HEK293 (cell line): Measurements from ENCODE around the gene S100A13.

ENCODE experiments used
- CTCF ChIA-PET: fragments of 350-600 bp; formaldehyde crosslinking; extraction: SDS; loops from one replicate; lab custom pipeline; 2021; ENCODE audit warnings: antibody characterized with exemption; lab: Yijun Ruan, JAX
- POLR2A ChIA-PET: fragments of 300-600 bp; formaldehyde crosslinking; extraction: SDS; loops from one replicate; lab custom pipeline; 2020; ENCODE audit warnings: antibody characterized with exemption, inconsistent platforms; lab: Yijun Ruan, JAX
- H3K27ac ChIP-seq: fragments of 200-500 bp; sonication (Bioruptor generic); 2 replicates; pipeline ENCODE4 v1.5.1; 2014; ENCODE audit warnings: low read depth, low read length, control low read depth, inconsistent platforms; ENCODE audit errors: extremely low read depth
- H3K36me3 ChIP-seq, 2 experiments: fragments of 200-500 bp in 1 of 2; sonication (Bioruptor generic) in 1 of 2; 1 replicate in 1 of 2; 2 replicates in 1 of 2; pipeline ENCODE4 v1.5.1; 2014 to 2017; ENCODE audit warnings: inconsistent platforms in 2 of 2, low read length in 2 of 2; ENCODE audit not compliant: control insufficient read depth in 2 of 2, insufficient read depth in 1 of 2
- H3K4me1 ChIP-seq: fragments of 200-500 bp; sonication (Bioruptor generic); 2 replicates; pipeline ENCODE4 v1.5.1; 2014; ENCODE audit warnings: mild to moderate bottlenecking, low read length, inconsistent platforms; ENCODE audit not compliant: control insufficient read depth, insufficient read depth
- H3K4me3 ChIP-seq: 2 replicates; pipeline ENCODE4 v1.5.1; 2011; ENCODE audit warnings: low read depth, mild to moderate bottlenecking, control low read depth, low read length, moderate library complexity
- H3K9me3 ChIP-seq: fragments of 200-500 bp; sonication (Bioruptor generic); 2 replicates; pipeline ENCODE4 v1.5.1; 2014; ENCODE audit warnings: low read depth, low read length, inconsistent platforms; ENCODE audit not compliant: control insufficient read depth, insufficient read depth
- EGR2 ChIP-seq: fragments of 450-650 bp; formaldehyde crosslinking; IDR thresholded peaks from 2 replicates; pipeline ENCODE4 v1.5.1; 2016; ENCODE audit warnings: low read depth, missing biosample characterization, missing genetic modification characterization
- GFI1B ChIP-seq: fragments of 450-650 bp; formaldehyde crosslinking; IDR thresholded peaks from 2 replicates; pipeline ENCODE4 v1.5.1; 2016; ENCODE audit warnings: missing biosample characterization, missing genetic modification characterization
- HOXD13 ChIP-seq: sonication (generic); formaldehyde crosslinking; IDR thresholded peaks from 2 replicates; pipeline ENCODE4 v1.8.0; 2022; ENCODE audit warnings: missing genetic modification reagents, borderline replicate concordance
- KLF1 ChIP-seq: fragments of 450-650 bp; formaldehyde crosslinking; IDR thresholded peaks from 2 replicates; pipeline ENCODE4 v1.5.1; 2016; ENCODE audit warnings: missing biosample characterization, missing genetic modification characterization
- KLF16 ChIP-seq: fragments of 450-650 bp; formaldehyde crosslinking; IDR thresholded peaks from 2 replicates; pipeline ENCODE4 v1.5.1; 2017; ENCODE audit warnings: missing biosample characterization, missing genetic modification characterization
- PRDM1 ChIP-seq: fragments of 450-650 bp; formaldehyde crosslinking; IDR thresholded peaks from 2 replicates; pipeline ENCODE4; 2016; ENCODE audit warnings: missing biosample characterization, missing genetic modification characterization
- YY1 ChIP-seq: fragments of 450-650 bp; formaldehyde crosslinking; IDR thresholded peaks from 2 replicates; pipeline ENCODE4 v1.5.1; 2018; ENCODE audit warnings: missing biosample characterization, missing genetic modification characterization
- ZFHX2 ChIP-seq: fragments of 450-650 bp; formaldehyde crosslinking; conservative IDR thresholded peaks from 2 replicates; pipeline ENCODE4 v1.5.1; 2016; ENCODE audit warnings: missing biosample characterization, missing genetic modification characterization
- ZFP41 ChIP-seq: fragments of 450-650 bp; formaldehyde crosslinking; IDR thresholded peaks from 2 replicates; pipeline ENCODE4 v1.5.1; 2016; ENCODE audit warnings: missing biosample characterization, missing genetic modification characterization, borderline replicate concordance
- ZNF112 ChIP-seq: fragments of 450-650 bp; formaldehyde crosslinking; IDR thresholded peaks from 2 replicates; pipeline ENCODE4 v1.5.0; 2017; ENCODE audit warnings: missing biosample characterization, missing genetic modification characterization
- ZNF121 ChIP-seq: fragments of 450-650 bp; formaldehyde crosslinking; IDR thresholded peaks from 2 replicates; pipeline ENCODE4 v1.5.1; 2016; ENCODE audit warnings: missing biosample characterization, missing genetic modification characterization
- ZNF132 ChIP-seq: fragments of 450-650 bp; formaldehyde crosslinking; IDR thresholded peaks from 2 replicates; pipeline ENCODE4 v1.5.1; 2017; ENCODE audit warnings: missing biosample characterization, missing genetic modification characterization, borderline replicate concordance
- ZNF341 ChIP-seq: fragments of 450-650 bp; formaldehyde crosslinking; IDR thresholded peaks from 2 replicates; pipeline ENCODE4; 2016; ENCODE audit warnings: low read depth, missing biosample characterization, missing genetic modification characterization
- ZNF350 ChIP-seq: fragments of 450-650 bp; formaldehyde crosslinking; IDR thresholded peaks from 2 replicates; pipeline ENCODE4 v1.5.0; 2017; ENCODE audit warnings: missing biosample characterization, mild to moderate bottlenecking, missing genetic modification characterization
- ZNF600 ChIP-seq: fragments of 450-650 bp; formaldehyde crosslinking; IDR thresholded peaks from 2 replicates; pipeline ENCODE4 v1.5.1; 2016; ENCODE audit warnings: missing biosample characterization, missing genetic modification characterization
- ZNF626 ChIP-seq: fragments of 450-650 bp; sonication (Bioruptor Pico); formaldehyde crosslinking; IDR thresholded peaks from 2 replicates; pipeline ENCODE4 v1.5.1; 2018; ENCODE audit warnings: missing biosample characterization, missing genetic modification characterization, inconsistent platforms
- ZNF707 ChIP-seq: fragments of 450-650 bp; formaldehyde crosslinking; IDR thresholded peaks from 2 replicates; pipeline ENCODE4 v1.5.1; 2016; ENCODE audit warnings: missing biosample characterization, missing genetic modification characterization
- TF ChIP-seq, protein P1 (sequence below): fragments of 450-650 bp; formaldehyde crosslinking; IDR thresholded peaks from 2 replicates; pipeline ENCODE4 v1.5.1; 2016; ENCODE audit warnings: missing biosample characterization, missing genetic modification characterization
- TF ChIP-seq, protein P2 (sequence below): fragments of 450-650 bp; formaldehyde crosslinking; IDR thresholded peaks from 2 replicates; pipeline ENCODE4 v1.5.1; 2016; ENCODE audit warnings: missing biosample characterization, missing genetic modification characterization
- TF ChIP-seq, protein P3 (sequence below): fragments of 450-650 bp; formaldehyde crosslinking; IDR thresholded peaks from 2 replicates; pipeline ENCODE4; 2016; ENCODE audit warnings: missing biosample characterization, missing genetic modification characterization
- TF ChIP-seq, protein P4 (sequence below): fragments of 450-650 bp; formaldehyde crosslinking; optimal IDR thresholded peaks from 2 replicates; pipeline ENCODE3; 2016; ENCODE audit warnings: missing biosample characterization, mild to moderate bottlenecking, missing genetic modification characterization
- TF ChIP-seq, protein P5 (sequence below): fragments of 450-650 bp; formaldehyde crosslinking; IDR thresholded peaks from 2 replicates; pipeline ENCODE4 v1.5.1; 2017; ENCODE audit warnings: missing biosample characterization, missing genetic modification characterization
- TF ChIP-seq, protein P6 (sequence below): fragments of 450-650 bp; formaldehyde crosslinking; IDR thresholded peaks from 2 replicates; pipeline ENCODE4 v1.5.1; 2016; ENCODE audit warnings: missing biosample characterization, missing genetic modification characterization

Gene S100A13

DNA sequence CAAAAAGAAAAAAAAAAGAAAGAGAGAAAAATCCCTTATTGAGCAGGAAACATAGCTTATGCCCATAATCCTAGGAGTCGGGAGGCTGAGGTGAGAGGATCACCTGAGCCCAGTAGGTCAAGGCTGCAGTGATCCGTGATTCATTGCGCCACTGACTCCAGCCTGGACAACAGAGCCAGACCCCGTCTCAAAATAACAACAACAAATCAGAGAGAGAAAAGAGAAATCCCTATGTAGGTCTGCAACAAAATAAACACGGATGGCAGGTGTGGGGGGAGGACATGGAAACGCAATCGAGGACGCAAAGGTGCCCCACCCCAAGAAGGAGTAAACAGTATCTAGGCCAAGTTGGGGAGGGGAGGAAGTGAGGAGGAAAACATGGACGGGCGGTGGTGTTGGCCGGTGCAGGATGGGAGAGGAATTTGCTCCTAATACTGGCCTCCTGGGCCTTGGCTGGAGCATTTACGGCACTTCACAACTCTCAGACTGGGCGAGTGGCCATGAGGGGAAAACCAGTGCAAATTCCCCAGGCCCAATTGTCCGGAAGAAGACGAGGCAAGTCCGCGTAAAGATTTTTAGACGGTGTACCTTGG lies 6.0 kb upstream of the S100A13 start:
- H3K4me1 ChIP-seq: no peaks in the 10 kb centered on the region
- no peak overlapping the region for H3K4me3 ChIP-seq
- POLR2A ChIA-PET: interaction anchor here (0.5 to 2.5 kb wide), 35 partner anchors 10 to 368 kb away, joined by 3 to 34 read pairs (median 6); partner anchors contain the start of genes CREB3L4, ILF2, INTS3 and RPS27
- H3K9me3 ChIP-seq: no peaks in the 10 kb centered on the region
- H3K36me3 ChIP-seq: peaks cover 19 to 32% of the 10 kb centered on the region in 2 experiments
- CTCF ChIA-PET: interaction anchor here (0.6 to 2.1 kb wide), 8 partner anchors 8 to 354 kb away, joined by 3 to 9 read pairs (median 3); no protein-coding TSS in a partner anchor
- TF ChIP-seq ZNF600 (no peak), ZNF341 (tag by site-specific recombination) (no peak), ZNF350 (no peak), ZNF132 (tag by site-specific recombination) (no peak), ZNF626 (tag by site-specific recombination) (no peak), ZNF121 (tag by site-specific recombination) (peak; percentile 95), ZNF112 (tag by site-specific recombination) (no peak), KLF1 (tag by site-specific recombination) (peak; percentile 17; the same call in 1 of the 2 replicates), KLF16 (tag by site-specific recombination) (no peak), HOXD13 (CRISPR knock-in tag) (no peak)
- TF ChIP-seq, protein P1, sequence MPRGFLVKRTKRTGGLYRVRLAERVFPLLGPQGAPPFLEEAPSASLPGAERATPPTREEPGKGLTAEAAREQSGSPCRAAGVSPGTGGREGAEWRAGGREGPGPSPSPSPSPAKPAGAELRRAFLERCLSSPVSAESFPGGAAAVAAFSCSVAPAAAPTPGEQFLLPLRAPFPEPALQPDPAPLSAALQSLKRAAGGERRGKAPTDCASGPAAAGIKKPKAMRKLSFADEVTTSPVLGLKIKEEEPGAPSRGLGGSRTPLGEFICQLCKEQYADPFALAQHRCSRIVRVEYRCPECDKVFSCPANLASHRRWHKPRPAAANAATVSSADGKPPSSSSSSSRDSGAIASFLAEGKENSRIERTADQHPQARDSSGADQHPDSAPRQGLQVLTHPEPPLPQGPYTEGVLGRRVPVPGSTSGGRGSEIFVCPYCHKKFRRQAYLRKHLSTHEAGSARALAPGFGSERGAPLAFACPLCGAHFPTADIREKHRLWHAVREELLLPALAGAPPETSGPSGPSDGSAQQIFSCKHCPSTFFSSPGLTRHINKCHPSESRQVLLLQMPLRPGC: no peak
- TF ChIP-seq, protein P2, sequence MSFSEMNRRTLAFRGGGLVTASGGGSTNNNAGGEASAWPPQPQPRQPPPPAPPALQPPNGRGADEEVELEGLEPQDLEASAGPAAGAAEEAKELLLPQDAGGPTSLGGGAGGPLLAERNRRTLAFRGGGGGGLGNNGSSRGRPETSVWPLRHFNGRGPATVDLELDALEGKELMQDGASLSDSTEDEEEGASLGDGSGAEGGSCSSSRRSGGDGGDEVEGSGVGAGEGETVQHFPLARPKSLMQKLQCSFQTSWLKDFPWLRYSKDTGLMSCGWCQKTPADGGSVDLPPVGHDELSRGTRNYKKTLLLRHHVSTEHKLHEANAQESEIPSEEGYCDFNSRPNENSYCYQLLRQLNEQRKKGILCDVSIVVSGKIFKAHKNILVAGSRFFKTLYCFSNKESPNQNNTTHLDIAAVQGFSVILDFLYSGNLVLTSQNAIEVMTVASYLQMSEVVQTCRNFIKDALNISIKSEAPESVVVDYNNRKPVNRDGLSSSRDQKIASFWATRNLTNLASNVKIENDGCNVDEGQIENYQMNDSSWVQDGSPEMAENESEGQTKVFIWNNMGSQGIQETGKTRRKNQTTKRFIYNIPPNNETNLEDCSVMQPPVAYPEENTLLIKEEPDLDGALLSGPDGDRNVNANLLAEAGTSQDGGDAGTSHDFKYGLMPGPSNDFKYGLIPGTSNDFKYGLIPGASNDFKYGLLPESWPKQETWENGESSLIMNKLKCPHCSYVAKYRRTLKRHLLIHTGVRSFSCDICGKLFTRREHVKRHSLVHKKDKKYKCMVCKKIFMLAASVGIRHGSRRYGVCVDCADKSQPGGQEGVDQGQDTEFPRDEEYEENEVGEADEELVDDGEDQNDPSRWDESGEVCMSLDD (tag by site-specific recombination): 0 out of 2 replicates have a peak, but pooled peaks have one; percentile 46
- TF ChIP-seq, protein P3, sequence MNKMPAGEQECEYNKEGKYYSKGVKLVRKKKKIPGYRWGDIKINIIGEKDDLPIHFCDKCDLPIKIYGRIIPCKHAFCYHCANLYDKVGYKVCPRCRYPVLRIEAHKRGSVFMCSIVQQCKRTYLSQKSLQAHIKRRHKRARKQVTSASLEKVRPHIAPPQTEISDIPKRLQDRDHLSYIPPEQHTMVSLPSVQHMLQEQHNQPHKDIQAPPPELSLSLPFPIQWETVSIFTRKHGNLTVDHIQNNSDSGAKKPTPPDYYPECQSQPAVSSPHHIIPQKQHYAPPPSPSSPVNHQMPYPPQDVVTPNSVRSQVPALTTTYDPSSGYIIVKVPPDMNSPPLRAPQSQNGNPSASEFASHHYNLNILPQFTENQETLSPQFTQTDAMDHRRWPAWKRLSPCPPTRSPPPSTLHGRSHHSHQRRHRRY: no peak
- H3K27ac ChIP-seq: no peak overlapping the region

DNA sequence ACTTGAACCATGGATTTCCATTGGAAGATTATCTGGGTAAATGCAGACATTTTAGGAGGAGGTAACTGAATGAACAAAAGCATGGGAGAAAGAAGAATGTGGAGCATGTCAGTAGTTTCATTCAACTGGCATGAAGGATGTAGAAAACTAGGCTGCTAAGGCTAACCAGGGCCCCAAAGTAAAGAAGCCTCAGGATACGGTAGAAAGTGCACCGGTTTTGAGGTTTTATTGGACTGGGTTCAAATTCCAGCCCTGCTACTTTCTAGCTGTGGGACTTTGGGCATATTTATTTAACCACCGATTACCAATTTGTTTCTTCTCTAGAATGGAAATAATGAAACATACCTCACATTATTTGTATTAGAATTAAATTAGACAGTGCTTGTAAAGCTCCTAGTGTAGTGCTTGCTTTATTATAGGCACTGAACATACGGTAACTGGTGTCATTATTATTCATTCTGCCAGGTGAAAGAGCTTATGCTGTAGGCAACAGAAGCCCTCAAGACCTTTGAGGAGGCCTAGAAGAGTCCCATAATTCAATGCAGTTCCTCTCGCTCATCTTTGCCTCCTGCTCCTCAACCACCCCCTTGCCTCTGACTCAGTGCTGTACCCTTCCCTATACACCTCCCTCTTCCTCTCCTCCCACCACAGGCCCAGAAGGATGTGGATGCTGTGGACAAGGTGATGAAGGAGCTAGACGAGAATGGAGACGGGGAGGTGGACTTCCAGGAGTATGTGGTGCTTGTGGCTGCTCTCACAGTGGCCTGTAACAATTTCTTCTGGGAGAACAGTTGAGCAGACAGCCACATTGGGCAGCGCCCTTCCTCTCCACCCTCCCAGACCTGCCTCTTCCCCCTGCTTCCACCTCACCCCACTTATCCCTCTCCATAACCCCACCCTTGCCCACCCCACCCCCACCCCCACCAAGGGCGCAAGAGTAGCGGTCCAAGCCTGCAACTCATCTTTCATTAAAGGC lies 4.0 kb upstream of the S100A13 start:
- H3K36me3 ChIP-seq: peaks cover 9 to 13% of the 10 kb centered on the region in 2 experiments; a peak in 2 of 3 replicates
- no peak overlapping the region for H3K27ac ChIP-seq
- ChIA-PET CTCF (interaction anchor here (1.3 kb wide), 1 partner anchor 59 kb away, joined by 4 read pairs; no protein-coding TSS in a partner anchor), POLR2A (no interaction called here)
- no peaks in the 10 kb centered on the region for H3K9me3 ChIP-seq
- 0 out of 2 replicates have a peak, but pooled peaks cover 3% of the 10 kb centered on the region for H3K4me1 ChIP-seq
- H3K4me3 ChIP-seq: no peak overlapping the region
- TF ChIP-seq PRDM1 (tag by site-specific recombination) (no peak), GFI1B (tag by site-specific recombination) (no peak), ZFHX2 (peak; percentile 28; the same call in 1 of the 2 replicates), EGR2 (peak; percentile 52; the same call in 1 of the 2 replicates), ZFP41 (tag by site-specific recombination) (no peak), YY1 (no peak), ZNF707 (tag by site-specific recombination) (no peak)
- TF ChIP-seq, protein P4, sequence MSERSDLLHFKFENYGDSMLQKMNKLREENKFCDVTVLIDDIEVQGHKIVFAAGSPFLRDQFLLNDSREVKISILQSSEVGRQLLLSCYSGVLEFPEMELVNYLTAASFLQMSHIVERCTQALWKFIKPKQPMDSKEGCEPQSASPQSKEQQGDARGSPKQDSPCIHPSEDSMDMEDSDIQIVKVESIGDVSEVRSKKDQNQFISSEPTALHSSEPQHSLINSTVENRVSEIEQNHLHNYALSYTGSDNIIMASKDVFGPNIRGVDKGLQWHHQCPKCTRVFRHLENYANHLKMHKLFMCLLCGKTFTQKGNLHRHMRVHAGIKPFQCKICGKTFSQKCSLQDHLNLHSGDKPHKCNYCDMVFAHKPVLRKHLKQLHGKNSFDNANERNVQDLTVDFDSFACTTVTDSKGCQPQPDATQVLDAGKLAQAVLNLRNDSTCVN (tag by site-specific recombination): no peak
- TF ChIP-seq, protein P5, sequence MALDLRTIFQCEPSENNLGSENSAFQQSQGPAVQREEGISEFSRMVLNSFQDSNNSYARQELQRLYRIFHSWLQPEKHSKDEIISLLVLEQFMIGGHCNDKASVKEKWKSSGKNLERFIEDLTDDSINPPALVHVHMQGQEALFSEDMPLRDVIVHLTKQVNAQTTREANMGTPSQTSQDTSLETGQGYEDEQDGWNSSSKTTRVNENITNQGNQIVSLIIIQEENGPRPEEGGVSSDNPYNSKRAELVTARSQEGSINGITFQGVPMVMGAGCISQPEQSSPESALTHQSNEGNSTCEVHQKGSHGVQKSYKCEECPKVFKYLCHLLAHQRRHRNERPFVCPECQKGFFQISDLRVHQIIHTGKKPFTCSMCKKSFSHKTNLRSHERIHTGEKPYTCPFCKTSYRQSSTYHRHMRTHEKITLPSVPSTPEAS (tag by site-specific recombination): no peak
- TF ChIP-seq, protein P6, sequence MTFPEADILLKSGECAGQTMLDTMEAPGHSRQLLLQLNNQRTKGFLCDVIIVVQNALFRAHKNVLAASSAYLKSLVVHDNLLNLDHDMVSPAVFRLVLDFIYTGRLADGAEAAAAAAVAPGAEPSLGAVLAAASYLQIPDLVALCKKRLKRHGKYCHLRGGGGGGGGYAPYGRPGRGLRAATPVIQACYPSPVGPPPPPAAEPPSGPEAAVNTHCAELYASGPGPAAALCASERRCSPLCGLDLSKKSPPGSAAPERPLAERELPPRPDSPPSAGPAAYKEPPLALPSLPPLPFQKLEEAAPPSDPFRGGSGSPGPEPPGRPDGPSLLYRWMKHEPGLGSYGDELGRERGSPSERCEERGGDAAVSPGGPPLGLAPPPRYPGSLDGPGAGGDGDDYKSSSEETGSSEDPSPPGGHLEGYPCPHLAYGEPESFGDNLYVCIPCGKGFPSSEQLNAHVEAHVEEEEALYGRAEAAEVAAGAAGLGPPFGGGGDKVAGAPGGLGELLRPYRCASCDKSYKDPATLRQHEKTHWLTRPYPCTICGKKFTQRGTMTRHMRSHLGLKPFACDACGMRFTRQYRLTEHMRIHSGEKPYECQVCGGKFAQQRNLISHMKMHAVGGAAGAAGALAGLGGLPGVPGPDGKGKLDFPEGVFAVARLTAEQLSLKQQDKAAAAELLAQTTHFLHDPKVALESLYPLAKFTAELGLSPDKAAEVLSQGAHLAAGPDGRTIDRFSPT (tag by site-specific recombination): no peak
